PC-9 (cell line): ENCODE data around the gene RXRA.

Experiments
- CTCF ChIP-seq: fragments of 200-600 bp; sonication (generic); conservative IDR thresholded peaks from 2 replicates; pipeline ENCODE4 v1.6.1; 2017; ENCODE audit warnings: mixed run types, antibody characterized with exemption, mild to moderate bottlenecking, moderate library complexity
- EZH2 ChIP-seq: fragments of 200-600 bp; sonication (generic); IDR thresholded peaks from 2 replicates; pipeline ENCODE4 v1.8.0; 2017; ENCODE audit warnings: antibody characterized with exemption, low read depth

DNA sequence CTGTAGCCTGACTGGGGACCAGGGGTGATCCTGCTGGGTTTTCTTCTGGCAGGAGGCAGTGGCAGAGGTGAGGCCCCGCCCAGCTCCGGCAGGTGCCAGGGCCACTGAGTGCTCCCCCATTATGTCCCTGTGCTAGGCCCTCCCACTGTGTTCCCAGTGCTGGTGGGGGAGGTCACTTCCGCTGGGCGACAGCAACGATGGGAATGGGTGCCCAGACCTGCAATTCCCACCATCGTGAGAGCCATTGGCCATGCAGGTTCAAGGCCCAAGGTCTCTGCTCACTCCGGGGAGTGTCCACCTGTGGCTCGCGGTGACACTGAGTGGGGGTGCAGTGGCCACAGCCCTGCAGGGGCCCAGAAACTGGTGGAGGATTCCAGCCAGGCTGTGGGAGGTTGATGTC is 98.6 kb downstream of the RXRA start:
- no peak for TF ChIP-seq CTCF
- no peak for TF ChIP-seq EZH2
